ENCODE results near the gene BIRC6.
"Not testable (repeated sequence)": the region's sequence is repeated elsewhere in the genome, so short reads cannot be mapped to it uniquely, and the experiment has no call there.

The BIRC6 gene

DNA sequence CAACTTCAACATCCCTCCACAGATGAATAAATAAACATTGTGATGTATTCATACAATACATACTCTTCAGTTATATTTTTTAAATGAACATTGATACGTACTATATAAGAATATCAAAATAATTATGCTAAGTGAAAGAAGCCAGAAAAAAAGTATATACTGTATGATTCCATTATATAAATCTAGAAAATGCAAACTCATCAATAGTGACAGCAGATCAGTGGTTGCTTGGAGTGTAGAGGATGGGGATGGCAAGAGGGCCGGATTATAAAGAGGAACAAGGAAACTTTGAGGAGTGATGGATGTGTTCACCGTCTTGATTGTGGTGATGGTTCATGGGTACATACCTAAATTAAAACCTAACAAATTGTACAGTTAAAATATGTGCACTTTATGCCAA, 268.0 kb downstream of the BIRC6 start:
- DNase-seq = no peak

DNA sequence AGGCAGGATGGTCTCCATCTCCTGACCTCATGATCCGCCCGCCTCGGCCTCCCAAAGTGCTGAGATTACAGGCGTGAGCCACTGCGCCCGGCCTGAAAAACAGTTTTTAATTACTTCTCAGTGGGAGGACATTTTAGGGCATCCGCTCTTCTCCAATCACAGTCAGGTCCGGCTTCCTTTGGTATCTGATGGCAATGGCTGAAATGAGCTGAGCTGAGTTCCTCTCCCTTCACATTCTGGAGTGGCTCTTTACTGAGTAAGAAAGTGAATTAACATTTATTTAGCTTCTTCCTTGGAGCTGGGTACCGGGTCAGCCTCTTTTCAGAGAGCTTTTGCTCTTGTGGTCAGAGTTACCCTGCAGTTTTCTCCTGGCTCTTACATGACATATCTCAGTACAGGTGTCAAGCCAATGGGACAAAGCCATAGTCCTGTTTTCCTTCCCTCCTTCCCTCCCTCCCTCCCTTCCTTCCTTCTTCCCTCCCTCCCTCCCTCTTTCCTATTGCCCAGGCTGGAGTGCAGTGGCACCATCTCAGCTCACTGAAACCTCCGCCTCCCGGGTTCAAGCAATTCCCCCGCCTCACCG, 269.9 kb downstream of the BIRC6 start:
- no peak for DNase-seq

- peak; percentile 60 for DNase-seq
These were observed 270.6 kb downstream of the BIRC6 start for GRCh38 chr2:32627441-32627813.

- peak; percentile 96 for DNase-seq
These were observed 271.2 kb downstream of the BIRC6 start, which contains the start of gene TTC27 for GRCh38 chr2:32627814-32628579. Gene TTC27, plus strand, starts transcription at chr2:32628050. Its CDS starts 243 bp downstream, at chr2:32628293.

DNA sequence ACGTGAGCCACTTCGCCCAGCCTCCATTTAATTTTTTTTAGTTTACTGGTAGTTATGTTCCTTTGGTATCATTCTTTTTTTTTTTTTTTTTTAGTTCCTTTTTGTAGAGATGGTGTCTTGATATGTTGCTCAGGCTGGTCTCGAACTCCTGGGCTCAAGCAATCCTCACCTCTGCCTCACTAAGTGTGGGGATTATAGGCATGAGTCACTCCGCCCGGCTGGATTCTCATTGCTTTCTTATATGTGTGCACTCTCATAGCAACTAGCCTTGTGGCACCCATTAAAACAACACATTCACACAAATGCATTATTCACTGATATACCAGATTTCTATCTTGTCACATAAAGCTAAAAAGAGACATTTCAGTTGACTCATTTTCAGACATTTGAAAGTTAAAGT, 275.3 kb downstream of the BIRC6 start:
- DNase-seq = peak; percentile 73

GRCh38 chr2:32633040-32633439, 276.2 kb downstream of the BIRC6 start:
- DNase-seq = no peak

DNA sequence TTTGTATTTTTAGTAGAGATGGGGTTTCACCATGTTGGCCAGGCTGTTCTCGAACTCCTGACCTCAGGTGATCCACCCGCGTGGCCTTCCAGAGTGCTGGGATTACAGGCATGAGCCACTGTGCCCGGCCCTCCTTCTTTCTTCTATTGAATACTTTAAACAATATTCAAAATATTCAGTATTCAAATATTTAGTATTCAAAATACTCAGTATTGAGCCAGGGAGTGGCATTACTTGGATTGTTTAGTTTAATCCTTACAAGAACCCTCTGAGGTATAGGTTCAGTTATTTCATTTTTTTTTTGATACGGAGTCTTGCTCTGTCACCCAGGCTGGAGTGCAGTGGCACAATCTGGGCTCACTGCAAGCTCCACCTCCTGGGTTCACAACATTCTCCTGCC, 281.7 kb downstream of the BIRC6 start:
- DNase-seq = not testable (repeated sequence)

DNA sequence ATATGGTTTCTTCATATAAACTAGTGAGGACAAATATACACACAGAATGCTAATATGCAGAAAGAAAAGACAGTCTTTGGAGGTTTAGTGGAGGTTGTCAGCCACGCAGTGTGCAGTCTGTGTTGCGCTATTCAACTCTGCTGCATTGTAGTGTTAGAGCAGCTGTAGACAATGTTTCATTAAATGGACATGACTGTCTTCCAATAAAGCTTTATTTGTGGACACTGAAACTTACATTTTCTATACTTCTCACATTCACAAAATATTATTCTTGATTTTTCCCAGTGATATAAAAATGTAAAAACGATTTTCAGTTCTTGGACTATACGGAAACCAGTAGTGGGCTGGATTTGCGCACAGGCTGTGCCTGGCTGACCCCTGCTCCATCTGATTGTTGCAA, 284.4 kb downstream of the BIRC6 start:
- no peak for DNase-seq

- DNase-seq = peak; percentile 93
These were observed 290.4 kb downstream of the BIRC6 start for GRCh38 chr2:32647180-32647651.

DNA sequence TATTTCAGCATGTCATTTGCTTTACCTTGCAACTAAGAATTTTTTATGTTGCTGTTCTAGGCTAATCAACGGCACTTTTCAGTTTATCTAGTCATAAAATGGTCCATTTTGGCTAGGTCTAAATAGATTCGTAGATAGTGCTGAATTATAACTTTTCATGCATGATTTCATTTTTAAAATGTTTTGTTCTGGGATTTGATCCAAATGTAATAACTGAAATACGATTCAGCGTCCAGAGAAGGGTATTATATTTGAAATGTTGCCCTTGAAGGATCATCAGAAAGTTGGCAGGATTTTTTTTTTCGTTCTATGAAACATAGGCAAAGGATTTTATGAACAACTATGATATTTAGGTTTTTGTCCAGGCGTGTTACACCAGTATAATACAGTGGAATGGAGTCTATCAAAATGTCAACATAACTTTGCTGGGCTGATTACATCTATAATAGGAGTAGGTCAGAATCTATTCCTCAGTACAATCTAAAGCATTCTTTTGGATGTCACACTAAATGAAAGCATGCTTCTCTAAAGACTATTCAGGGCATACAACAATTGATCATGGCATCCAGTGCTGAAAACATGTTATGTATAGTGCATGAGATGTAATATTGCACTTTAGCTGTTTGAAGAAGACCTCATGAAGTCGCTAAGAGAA, 295.9 kb downstream of the BIRC6 start:
- peak; percentile 14 for DNase-seq

- no peak for DNase-seq
These were observed 299.2 kb downstream of the BIRC6 start for GRCh38 chr2:32656069-32656468.

DNA sequence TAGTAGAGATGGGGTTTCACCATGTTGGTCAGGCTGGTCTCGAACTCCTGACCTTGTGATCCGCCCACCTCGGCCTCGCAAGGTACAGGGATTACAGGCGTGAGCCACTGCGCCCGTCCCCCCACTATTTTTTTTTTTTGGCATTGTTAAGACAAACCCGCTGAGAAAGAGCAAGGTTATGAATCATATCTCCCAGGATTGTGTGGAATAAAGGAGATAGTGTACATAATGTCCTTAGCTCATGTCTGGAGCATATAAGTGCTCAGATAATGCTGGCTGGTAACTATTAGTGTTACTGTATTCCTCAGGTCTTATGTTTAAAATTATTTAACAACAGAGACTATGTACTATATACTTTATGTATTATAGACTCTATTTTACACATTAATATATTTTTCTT, 307.0 kb downstream of the BIRC6 start:
- no peak for DNase-seq

GRCh38 chr2:32666704-32667103, 309.9 kb downstream of the BIRC6 start:
- no peak for DNase-seq

GRCh38 chr2:32668254-32668653, 311.4 kb downstream of the BIRC6 start:
- no peak for DNase-seq
